Activated naive CD4-positive, alpha-beta T cell treated with anti-CD3 and anti-CD28 coated beads, Interleukin-2, amount 10 ng/mL, durations not matched to agents 7 days and 5 days (primary cell): Measurements from ENCODE around the gene CD44.

Source experiments
- CTCF ChIA-PET: fragments of 350-600 bp; sonication (Branson Sonifier 250); formaldehyde crosslinking; loops from one replicate; lab custom pipeline; 2021; ENCODE audit warnings: antibody characterized with exemption; lab: Charles Lee
- DNase-seq: peaks from one replicate; pipeline ENCODE4 v3.0.0-alpha.2; 2020
- H3K27ac Mint-ChIP-seq: one replicate; pipeline ENCODE4 v1.8.0; 2021; ENCODE audit warnings: mild to moderate bottlenecking, moderate library complexity, mixed read lengths
- H3K27me3 Mint-ChIP-seq: one replicate; pipeline ENCODE4 v1.8.0; 2021; ENCODE audit warnings: mild to moderate bottlenecking, mixed read lengths
- H3K36me3 Mint-ChIP-seq: one replicate; pipeline ENCODE4 v1.8.0; 2021; ENCODE audit warnings: mixed read lengths
- H3K4me1 Mint-ChIP-seq: one replicate; pipeline ENCODE4 v1.8.0; 2021; ENCODE audit warnings: mixed read lengths
- H3K4me3 Mint-ChIP-seq: one replicate; pipeline ENCODE4 v1.8.0; 2021; ENCODE audit warnings: mild to moderate bottlenecking, moderate library complexity, mixed read lengths
- H3K9me3 Mint-ChIP-seq: one replicate; pipeline ENCODE4 v1.8.0; 2021; ENCODE audit warnings: mixed read lengths

The CD44 gene

DNA sequence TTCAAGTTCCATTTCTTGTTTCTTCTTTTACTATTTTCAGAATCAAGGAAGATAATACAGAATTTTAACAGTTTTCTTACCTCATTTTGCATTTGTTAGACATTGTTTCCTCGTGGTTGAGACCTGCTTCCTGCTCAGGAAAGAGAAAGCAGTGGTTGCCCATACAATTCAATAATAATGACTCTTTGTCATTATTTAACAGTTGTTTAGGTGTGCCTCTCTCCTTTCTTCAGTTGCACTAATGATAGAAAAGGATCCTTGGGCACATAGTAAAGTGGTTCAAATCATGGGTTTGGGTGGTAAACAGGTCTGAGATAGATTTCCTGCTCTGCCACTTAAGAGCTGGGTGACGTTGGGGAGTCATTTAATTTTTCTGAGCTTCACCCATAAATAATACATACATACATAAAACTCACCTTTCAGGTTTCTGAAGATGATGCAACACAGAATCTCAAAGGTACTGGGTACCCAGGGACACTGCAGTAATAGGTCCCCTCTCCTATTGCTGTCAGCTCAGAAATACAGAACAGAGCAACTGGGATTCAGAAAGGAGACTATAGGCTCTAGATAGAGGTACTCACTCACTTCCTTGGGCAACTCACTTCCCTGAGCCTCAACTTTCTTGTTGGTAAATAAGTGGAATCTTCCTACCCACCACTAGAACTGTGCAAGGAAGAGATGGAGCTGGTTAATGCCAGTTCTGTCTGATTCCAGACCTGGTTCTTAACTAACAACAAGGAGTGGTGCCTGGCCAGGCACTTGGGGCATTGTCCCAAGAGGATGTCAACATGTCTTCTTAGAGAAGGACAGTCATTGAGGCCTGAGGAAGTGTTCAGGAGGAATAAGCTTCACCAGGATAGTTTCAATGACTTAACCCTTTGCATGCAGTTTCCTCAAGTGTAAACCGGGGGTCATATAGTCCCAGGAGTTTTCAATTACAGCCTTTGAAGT, 34.9 kb downstream of the CD44 start:
- Mint-ChIP-seq H3K4me3 (peak overlapping the region; percentile 40), H3K27me3 (no peaks in the 10 kb centered on the region), H3K27ac (peak overlapping the region; percentile 90), H3K4me1 (peaks cover 96% of the 10 kb centered on the region), H3K9me3 (peaks cover 1% of the 10 kb centered on the region), H3K36me3 (peaks cover 81% of the 10 kb centered on the region)
- DNase-seq: no peak
- CTCF ChIA-PET: interaction anchor here (0.9 to 2.2 kb wide), 5 partner anchors 8 to 176 kb away, joined by 3 to 8 read pairs (median 4); no protein-coding TSS in a partner anchor

- Mint-ChIP-seq H3K27ac (peak overlapping the region; percentile 90), H3K9me3 (peaks cover 1% of the 10 kb centered on the region), H3K4me1 (peaks cover 96% of the 10 kb centered on the region), H3K4me3 (peak overlapping the region; percentile 40), H3K27me3 (no peaks in the 10 kb centered on the region), H3K36me3 (peaks cover 81% of the 10 kb centered on the region)
- CTCF ChIA-PET: interaction anchor here (1.3 to 2.2 kb wide), 4 partner anchors 8 to 177 kb away, joined by 3 to 8 read pairs (median 6); no protein-coding TSS in a partner anchor
- DNase-seq: no peak
Measured at GRCh38 chr11:35174666-35175065, 35.7 kb downstream of the CD44 start.

- peaks cover 91% of the 10 kb centered on the region for H3K4me1 Mint-ChIP-seq
- no peaks in the 10 kb centered on the region for H3K9me3 Mint-ChIP-seq
- no peaks in the 10 kb centered on the region for H3K27me3 Mint-ChIP-seq
- peak overlapping the region; percentile 90 for H3K27ac Mint-ChIP-seq
- H3K4me3 Mint-ChIP-seq: peak overlapping the region; percentile 12
- peaks cover 79% of the 10 kb centered on the region for H3K36me3 Mint-ChIP-seq
- CTCF ChIA-PET: interaction anchor here (0.5 to 5.5 kb wide), 7 partner anchors 12 to 215 kb away, joined by 3 to 66 read pairs (median 8); no protein-coding TSS in a partner anchor
- peak; percentile 70 for DNase-seq
Measured at GRCh38 chr11:35177370-35177769, 38.4 kb downstream of the CD44 start.

GRCh38 chr11:35178067-35178805, 39.3 kb downstream of the CD44 start:
- peaks cover 80% of the 10 kb centered on the region for H3K36me3 Mint-ChIP-seq

DNA sequence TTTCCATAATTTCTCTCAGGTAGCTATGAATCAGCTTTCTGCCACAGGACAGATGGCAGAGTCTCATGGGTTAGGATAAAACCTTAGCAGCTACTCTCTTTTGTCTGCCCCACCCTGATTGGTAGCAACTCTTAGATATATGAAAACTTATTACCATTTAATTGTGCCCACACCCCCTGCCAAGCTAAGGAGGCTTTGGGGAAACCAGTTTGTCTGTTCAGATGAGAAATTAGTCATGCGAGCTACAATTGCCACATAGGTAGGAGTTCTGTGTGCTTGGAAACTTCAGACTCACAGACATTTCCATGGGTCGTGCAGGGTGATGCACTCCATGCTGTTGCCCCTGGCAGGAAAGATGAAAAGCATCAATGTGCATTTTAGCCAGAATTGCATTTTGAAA, 39.9 kb downstream of the CD44 start:
- Mint-ChIP-seq H3K27ac (peak overlapping the region; percentile 90), H3K4me1 (peaks cover 91% of the 10 kb centered on the region), H3K36me3 (peaks cover 82% of the 10 kb centered on the region), H3K27me3 (no peaks in the 10 kb centered on the region), H3K9me3 (no peaks in the 10 kb centered on the region), H3K4me3 (no peak overlapping the region)
- CTCF ChIA-PET: interaction anchor here (0.9 to 5.5 kb wide), 6 partner anchors 13 to 254 kb away, joined by 3 to 66 read pairs (median 4); no protein-coding TSS in a partner anchor
- no peak for DNase-seq

More at GRCh38 chr11:35178067-35178805, 39.3 kb downstream of the CD44 start:
- H3K9me3 Mint-ChIP-seq: no peaks in the 10 kb centered on the region
- DNase-seq: no peak
- peak overlapping the region; percentile 12 for H3K4me3 Mint-ChIP-seq
- CTCF ChIA-PET: interaction anchor here (0.9 to 5.5 kb wide), 7 partner anchors 13 to 253 kb away, joined by 3 to 66 read pairs (median 4); no protein-coding TSS in a partner anchor
- H3K27me3 Mint-ChIP-seq: no peaks in the 10 kb centered on the region
- peaks cover 91% of the 10 kb centered on the region for H3K4me1 Mint-ChIP-seq
- H3K27ac Mint-ChIP-seq: peak overlapping the region; percentile 90

DNA sequence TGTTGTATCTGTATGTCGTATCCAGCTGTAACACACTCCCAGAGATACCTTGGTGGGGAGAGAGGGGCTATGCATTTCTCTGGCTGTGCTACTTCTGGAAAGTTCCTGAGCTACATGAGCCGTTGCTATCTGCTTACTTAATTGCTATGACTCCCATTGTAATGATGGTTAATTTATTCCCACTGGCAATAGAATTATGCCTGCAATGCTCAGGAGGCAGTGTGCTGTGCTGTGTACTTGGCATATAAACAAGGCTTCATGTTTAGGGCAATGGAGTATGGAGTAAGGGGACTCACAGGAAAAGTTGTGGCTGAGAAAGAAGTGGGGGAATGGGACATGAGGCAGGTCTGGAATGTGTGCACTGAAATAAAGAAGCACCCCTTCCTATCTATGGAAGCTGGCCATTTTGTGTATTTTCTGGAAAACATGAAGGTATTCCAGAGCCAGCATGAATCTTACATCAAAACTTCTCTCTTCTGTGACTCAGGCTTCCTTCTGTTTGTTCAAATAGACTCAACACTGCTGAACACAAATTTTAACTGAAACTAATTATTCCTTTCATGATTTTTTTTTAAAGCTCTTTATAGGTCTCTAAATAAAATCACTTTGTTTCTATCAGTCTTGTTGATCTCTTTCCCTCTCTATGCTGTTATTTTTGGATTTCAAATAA, 40.6 kb downstream of the CD44 start:
- Mint-ChIP-seq H3K9me3 (no peaks in the 10 kb centered on the region), H3K36me3 (peaks cover 84% of the 10 kb centered on the region), H3K27me3 (no peaks in the 10 kb centered on the region), H3K4me3 (no peak overlapping the region), H3K4me1 (peaks cover 86% of the 10 kb centered on the region), H3K27ac (peak overlapping the region; percentile 90)
- CTCF ChIA-PET: interaction anchor here (0.6 to 5.5 kb wide), 4 partner anchors 14 to 135 kb away, joined by 3 to 66 read pairs (median 4); no protein-coding TSS in a partner anchor
- DNase-seq: no peak

- DNase-seq: no peak
- H3K36me3 Mint-ChIP-seq: peaks cover 85% of the 10 kb centered on the region
- H3K27me3 Mint-ChIP-seq: no peaks in the 10 kb centered on the region
- H3K4me3 Mint-ChIP-seq: no peak overlapping the region
- peaks cover 82% of the 10 kb centered on the region for H3K4me1 Mint-ChIP-seq
- H3K9me3 Mint-ChIP-seq: no peaks in the 10 kb centered on the region
- peak overlapping the region; percentile 53 for H3K27ac Mint-ChIP-seq
- CTCF ChIA-PET: interaction anchor here (0.6 to 5.5 kb wide), 4 partner anchors 15 to 687 kb away, joined by 3 to 66 read pairs (median 4); no protein-coding TSS in a partner anchor
Measured at GRCh38 chr11:35180317-35181233, 41.6 kb downstream of the CD44 start.

DNA sequence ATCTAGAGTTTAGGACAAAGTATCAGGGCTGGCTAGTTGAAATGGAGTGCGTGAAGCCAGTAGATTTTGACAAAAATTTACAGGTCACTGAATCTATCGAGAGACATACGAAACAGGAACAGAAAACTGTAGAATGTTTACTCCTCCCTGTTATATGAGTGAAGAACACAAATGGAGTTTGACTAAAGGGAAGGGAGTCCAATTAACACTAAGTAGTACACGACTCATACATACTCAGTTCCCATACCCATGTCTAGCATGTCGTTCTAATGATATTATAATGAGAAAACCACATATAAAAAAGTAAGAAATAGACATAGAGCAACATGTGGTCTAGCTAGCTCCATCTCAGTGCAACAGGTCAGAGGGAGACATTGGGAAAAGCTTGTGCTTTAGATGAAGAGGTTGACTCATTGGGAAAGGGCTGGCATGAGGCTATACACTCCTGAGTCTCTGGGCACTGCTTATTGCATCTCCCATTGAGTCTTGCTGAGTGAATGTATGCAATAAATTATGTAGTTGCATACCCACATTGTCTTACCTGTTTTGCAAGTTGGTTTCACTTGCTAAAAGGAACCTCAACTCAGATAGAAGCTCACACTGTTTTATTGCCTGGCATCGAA, 43.5 kb downstream of the CD44 start:
- no peak for DNase-seq
- H3K36me3 Mint-ChIP-seq: peaks cover 87% of the 10 kb centered on the region

DNA sequence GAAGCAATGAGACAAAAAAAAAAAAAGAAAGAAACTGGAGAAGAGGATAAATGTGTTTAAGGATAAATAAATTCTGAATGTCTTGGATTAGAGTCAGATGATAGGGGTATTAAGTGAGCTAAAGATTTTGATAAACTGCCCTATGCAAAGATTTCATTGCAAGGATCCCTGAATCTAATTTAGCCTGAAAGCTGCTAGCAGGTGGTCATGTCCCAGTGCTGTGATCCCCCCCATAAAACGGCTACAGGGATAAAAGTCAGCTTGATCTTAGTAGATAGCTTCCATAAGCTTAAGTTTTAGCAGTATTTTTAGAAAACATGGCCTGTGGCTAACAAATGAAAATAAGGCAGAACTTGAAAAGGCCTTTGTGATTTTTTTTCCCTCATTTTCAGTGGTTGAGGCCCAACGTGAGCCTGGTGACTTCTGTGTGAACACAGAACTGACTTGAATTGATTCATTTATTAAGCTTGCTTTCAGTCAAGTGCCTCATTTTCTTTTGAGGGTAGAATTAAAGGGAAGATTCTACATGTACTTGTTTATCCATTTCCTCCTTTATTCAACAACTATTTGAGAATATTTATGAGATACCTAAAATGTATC, 44.5 kb downstream of the CD44 start:
- Mint-ChIP-seq H3K27ac (no peak overlapping the region), H3K27me3 (no peaks in the 10 kb centered on the region), H3K9me3 (no peaks in the 10 kb centered on the region), H3K4me1 (peaks cover 66% of the 10 kb centered on the region), H3K4me3 (no peak overlapping the region), H3K36me3 (peaks cover 87% of the 10 kb centered on the region)
- DNase-seq: no peak
- CTCF ChIA-PET: interaction anchor here (0.9 to 1.7 kb wide), 4 partner anchors 16 to 59 kb away, joined by 3 to 5 read pairs (median 4); no protein-coding TSS in a partner anchor

More for the DNA sequence above, 43.5 kb downstream of the CD44 start:
- peak overlapping the region; percentile 9 for H3K27ac Mint-ChIP-seq
- CTCF ChIA-PET: interaction anchor here (0.6 to 1.7 kb wide), 4 partner anchors 8 to 55 kb away, joined by 3 to 5 read pairs (median 4); no protein-coding TSS in a partner anchor
- H3K4me1 Mint-ChIP-seq: peaks cover 71% of the 10 kb centered on the region
- no peak overlapping the region for H3K4me3 Mint-ChIP-seq
- no peaks in the 10 kb centered on the region for H3K9me3 Mint-ChIP-seq
- no peaks in the 10 kb centered on the region for H3K27me3 Mint-ChIP-seq

- peaks cover 50% of the 10 kb centered on the region for H3K4me1 Mint-ChIP-seq
- H3K36me3 Mint-ChIP-seq: peaks cover 86% of the 10 kb centered on the region
- no peak overlapping the region for H3K4me3 Mint-ChIP-seq
- no peak for DNase-seq
- CTCF ChIA-PET: no interaction called here
- H3K27ac Mint-ChIP-seq: no peak overlapping the region
- H3K9me3 Mint-ChIP-seq: no peaks in the 10 kb centered on the region
- H3K27me3 Mint-ChIP-seq: no peaks in the 10 kb centered on the region
Measured at GRCh38 chr11:35185696-35186095, 46.7 kb downstream of the CD44 start.

GRCh38 chr11:35187996-35188395, 49.0 kb downstream of the CD44 start:
- Mint-ChIP-seq H3K9me3 (no peaks in the 10 kb centered on the region), H3K36me3 (peaks cover 91% of the 10 kb centered on the region), H3K27ac (peak overlapping the region; percentile 49), H3K4me3 (no peak overlapping the region), H3K27me3 (no peaks in the 10 kb centered on the region), H3K4me1 (peaks cover 42% of the 10 kb centered on the region)
- no peak for DNase-seq
- CTCF ChIA-PET: no interaction called here
